ENCODE results near the gene MFSD11.
"Not testable (repeated sequence)": the region's sequence is repeated elsewhere in the genome, so short reads cannot be mapped to it uniquely, and the experiment has no call there.

Gene MFSD11

DNA sequence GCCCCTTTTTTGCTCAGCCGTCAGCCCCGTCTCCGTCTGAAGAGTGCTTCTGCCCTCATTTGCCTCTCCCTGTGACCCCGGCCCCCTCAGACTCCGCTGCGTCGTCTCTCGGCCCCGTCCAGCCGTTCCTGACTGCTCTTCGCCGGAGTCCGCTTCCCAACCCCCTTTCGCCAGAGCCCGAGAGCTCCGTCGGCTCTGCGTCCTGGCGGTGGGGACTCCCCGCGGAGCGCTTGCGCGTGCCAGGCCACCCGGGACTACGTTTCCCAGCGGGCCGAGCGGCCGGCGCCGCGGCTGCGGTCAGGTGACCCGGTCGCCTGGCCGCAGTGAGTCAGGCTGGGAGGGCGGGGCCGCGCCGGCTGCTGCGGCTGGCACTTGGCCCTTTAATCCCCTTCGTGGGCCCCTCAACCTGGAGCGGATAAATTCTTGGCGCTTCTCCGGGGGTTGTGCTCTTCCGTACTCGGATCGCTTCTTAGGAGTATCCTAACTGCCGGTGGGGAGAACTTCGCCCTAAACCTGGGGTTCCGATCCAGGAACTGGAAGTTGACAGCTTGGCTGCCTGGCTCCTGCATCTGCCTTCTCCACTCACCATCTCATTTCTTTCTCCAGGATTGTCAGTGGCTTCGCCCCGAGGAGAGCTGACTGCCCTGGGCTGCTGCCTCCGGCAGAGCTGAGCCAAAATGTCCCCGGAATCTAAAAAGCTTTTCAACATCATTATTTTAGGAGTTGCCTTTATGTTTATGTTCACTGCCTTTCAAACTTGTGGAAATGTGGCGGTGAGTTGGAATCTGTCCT lies at the start of gene MFSD11:
Gene MFSD11, plus strand, starts transcription at position 444 of the 792 bp plus-strand sequence. Its CDS starts 234 bp downstream, at position 678.
- peak; percentile 94 for DNase-seq

DNA sequence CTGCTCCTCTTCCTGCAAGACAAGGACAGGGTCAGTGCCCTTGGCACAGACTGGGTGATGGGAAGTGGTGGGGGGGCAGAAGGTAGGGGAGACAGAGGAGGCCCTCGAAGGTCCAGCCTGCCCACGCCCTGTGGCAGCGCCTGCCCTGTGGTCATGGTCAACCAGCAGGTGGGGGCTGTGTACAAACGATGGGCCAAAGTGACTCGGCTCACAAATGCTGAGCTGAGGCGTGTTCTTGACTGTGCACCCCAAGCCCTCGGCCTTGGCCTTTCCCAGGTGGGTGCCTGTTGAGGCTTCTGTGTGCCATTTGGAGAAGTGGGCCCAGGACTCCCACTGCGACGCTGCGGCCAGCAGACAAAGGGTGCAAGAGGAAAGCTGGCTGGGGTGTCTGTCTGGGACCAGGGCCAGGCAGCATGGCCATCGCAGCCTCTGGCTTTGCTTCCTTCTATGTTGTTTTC lies 49.7 kb upstream of the MFSD11 start:
- DNase-seq: no peak

DNA sequence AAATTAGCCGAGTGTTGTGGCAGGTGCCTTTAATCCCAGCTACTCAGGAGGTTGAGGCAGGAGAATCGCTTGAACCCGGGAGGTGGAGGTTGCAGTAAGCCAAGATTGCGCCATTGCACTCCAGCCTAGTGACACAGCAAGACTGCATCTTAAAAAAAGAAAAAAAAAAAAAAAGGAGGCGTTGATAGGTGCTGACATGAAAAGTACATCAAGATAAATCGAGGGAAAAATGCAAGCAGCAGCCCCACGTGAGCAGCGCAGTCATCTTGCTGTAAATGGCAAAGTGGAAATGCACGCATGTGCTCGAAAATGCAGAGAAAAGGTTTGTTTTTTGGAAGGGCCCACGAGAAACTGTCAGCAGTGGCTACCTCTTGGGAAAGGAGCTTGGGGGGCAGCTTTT lies 48.1 kb upstream of the MFSD11 start:
- no peak for DNase-seq

DNA sequence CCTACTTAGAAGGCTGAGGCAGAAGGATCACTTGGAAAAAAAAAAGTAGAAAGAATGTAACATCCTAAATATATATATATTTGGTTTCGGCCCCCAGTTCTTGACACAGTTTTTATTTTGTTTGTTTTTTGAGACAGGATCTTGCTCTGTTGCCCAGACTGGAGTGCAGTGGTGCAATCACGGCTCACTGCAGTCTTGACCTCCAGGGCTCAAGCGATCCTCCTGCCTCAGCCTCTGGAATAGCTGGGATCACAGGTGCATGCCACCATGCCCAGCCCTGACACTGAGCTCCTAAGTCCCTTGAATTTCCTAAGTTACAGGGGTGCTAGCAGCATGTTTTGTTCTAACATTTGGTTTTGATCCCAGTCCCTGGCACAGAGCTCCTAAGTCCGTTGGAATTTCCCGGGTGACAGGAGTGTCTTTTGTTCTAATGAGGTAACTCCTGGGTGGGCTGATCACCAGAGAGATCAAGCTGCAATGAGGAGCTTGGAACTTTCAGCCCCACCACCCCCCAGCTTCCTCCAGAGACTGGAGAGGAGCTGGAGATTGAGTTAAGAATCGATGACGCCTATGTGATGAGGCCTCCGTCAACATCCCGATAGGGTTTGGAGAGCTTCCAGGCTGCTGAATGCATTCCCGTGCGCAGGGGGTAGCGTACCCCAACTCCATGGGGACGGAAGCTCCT lies 47.2 kb upstream of the MFSD11 start:
- no peak for DNase-seq

DNA sequence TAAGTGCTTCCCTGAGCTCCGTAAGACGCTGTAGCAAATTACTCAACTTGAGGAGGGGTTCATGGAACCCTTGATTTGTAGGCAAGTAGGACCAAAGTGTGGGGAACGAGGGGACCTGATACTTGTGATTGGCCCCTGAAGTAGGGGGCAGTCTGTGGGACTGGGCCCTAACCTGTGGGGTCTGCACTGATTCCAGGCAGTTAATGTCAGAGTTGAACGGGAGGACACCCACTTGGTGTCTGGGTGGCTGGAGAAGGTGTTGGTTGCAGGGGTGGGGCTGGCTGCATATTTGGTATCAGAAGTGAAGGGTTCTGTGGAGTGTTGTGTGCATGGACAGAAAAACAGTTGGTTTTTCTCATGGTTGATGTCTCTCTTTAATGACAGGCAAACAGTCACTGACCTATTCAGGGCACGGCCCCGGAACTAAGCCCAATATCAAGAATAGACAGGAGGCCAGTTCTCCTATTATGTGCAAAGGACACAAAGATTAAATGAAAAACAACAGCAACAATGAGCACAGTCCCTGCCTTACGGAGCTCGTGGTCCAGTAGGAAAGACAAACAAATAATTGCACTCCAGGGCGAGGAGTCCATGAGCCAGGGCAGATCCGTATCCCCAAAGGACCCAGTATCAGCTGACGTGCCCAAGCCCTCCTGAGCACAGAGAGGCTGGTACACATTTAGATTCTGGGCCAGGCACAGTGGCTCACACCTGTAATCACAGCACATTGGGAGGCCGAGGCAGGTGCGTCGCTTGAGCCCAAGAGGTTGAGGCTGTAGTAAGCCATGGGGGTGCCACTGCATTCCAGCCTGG lies 46.3 kb upstream of the MFSD11 start:
- DNase-seq: no peak

DNA sequence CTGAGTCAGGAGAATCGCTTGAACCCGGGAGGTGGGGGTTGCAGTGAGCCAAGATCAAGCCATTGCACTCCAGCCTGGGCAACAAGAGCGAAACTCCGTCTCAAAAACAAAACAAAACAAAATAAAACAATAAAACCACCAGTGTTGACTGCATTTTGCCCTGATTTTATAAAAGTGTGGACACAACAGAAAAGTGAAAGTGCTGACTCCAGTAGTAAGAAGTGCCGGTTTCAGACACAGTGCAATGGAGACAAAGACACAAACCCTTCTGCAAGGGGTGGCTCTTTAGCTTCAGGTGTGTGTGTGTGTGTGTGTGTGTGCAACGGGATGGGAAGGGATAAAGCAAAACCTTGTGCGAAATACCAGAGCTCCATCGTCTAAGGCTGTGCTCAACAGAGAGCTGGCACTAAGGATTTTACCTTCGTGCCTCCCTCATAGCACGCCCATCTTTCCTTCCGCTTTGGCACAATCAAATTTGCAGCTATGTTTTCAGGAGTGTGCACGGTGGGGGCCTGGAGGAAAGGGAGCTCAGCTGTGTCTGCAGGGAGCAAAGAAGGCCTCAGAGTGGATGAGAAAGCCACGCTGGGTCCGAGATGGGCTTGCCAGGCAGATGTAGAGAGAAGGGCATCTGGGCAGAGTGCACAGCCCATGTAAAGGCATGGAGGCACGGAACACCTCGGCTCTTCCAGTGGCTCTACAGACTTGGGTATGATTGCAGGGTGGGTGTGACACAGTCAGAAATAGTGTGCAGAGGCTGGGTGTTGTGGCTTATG lies 42.7 kb upstream of the MFSD11 start:
- no peak for DNase-seq

DNA sequence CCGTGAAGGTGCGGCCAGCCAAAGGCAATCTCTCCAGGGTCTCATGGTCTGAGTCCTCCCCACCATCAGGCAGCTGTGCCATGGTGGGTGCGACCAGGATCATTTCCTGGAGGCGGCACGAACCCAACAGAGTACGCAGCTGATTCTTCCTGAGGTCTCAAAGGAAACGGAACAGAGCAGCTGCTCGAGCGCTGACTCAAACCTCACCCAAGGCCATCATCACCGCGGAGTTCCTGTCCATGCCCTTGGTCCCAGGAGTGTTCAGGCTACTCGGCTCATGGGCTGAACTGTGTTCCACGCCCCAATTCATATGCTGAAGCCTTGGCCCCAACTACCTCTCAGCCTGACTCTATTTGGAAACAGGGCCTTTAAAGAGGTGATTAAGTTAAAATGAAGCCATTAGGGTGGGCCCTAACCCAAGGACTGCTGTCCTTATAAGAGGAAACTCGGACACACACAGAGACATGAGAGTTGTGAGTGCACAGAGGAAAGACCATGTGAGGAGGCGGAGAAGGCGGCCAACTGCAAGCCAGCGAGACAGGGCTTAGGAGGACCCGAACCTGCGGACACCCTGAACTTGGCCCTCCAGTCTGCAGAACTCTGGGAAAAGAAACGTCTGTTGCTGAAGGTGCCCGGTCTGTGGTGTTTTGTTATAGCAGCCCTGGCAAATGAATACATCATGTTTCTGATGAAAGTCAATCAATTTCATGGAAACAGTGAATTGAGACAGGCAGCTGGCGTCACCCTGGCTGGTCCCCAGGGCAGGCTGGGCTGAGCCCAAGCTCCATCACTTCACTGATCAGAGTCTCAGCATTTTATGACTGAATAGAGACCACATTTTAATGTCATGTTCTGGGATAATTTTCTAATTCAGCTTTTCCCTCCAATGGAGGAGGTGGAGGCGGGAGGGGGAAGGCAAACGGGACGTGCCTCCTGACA lies 40.9 kb upstream of the MFSD11 start:
- DNase-seq: no peak

DNA sequence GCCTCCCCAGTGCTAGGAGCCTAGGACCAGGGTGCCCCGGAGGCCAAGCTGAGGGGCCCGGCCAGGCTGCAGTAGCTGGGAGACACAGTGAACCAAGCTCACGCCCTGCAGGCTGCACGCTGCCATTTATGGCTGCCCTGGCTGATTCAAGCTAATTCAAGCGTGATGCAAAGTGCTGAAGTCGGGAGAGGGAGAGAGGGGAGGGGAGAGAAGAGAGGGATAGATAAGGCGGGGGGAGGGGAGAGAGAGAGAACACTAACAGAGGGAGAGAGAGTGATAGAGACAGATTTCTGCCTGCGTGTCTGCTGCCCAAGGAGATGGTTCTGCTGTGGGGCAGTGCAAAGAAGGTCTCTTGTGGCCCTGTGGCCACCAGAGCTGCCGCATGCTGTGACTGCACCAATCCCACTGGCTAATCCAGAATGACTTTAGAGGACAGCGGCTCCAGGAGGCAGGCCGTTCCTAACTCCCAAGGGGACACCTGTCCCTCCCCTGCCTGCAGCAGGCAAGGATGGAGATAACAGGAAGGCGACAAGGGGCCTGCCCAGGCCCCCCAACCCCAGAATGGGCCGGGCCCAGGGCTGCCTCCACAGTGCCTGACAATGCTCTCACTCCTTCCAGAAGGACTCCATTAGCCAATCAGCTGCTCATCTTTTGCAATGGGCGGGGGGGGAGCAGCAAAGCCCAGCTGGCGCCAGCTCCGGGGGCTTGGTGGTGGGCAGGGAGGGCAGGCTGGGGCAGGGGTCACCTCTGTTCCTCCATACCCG lies 40.0 kb upstream of the MFSD11 start:
- DNase-seq: no peak

DNA sequence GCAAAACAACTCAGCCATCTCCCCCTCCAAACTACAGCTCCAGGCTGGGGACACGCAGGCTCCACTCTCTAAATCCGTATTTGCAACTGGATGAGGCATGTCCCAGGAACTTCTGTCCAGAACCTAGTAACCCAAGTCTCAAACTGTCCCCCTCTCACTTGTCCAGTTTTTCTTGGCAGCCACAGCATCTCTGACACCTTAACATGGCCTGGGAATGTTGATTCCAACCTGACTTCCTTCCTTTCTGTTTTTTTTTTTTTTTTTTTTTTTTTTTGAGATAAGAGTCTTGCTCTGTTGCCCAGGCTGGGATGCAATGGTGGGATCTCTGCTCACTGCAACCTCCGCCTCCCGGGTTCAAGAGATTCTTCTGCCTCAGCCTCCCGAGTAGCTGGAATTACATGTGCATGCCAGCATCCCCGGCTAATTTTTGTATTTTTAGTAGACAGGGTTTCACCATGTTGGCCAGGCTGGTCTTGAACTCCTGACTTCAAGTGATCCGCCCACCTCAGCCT lies 39.4 kb upstream of the MFSD11 start:
- DNase-seq: not testable (repeated sequence)

DNA sequence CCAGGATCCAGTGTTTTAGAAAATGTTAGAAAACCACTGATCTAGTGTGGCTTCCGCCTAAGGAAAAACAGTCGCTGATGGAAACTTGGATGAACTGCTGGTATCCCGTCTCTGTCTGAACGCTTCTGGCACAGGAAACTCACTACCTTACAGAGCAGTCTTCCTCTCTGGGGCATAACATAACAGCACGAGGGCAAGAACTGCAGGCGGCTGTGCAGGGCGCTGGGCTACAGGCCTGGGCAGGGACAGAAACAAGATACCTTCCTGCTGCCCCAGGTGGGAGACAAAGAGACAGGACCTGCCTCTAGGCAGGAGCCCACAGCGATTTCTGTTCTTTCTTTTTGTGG lies 37.7 kb upstream of the MFSD11 start:
- no peak for DNase-seq

DNA sequence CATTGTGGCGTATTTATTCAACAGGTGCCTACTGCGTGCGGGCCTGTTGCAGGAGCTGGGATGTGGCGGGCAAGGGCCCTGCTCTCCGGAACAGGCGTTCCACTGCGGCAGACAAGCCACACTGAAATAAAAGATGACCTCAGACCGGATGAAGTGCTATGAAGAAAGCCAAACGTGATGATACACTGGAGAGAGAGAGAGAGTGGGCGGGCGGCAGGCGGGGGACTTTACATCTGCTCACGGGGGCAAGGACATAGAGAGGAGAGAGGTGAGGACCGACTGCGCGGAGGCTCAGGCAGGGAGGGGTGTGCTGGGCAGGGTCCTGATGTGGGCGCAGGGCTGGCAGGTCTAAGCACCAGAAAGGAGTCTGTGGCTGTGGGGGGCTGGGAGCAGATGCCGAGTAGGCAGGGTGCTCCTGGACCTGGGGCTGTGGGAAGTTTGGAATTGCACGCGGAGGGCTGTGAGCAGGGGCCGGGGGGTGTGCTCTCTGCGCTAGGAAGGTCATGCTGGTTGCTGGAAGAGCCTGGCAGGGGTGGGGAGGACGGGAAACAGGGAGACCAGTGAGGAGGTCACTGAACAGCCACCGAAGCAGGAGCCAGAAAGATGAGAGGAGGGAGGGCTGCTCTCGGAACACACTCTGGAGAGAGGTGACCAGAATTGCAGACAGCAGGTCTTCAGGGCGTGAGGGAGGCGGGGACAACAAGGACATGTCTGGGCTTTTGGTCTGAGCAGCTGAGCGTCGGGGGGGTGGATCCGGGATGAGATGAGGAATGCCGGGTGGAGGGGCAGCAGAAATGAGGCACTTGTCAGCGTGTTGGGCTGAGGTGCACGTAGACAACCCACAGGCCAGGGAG lies 37.1 kb upstream of the MFSD11 start:
- DNase-seq: no peak

DNA sequence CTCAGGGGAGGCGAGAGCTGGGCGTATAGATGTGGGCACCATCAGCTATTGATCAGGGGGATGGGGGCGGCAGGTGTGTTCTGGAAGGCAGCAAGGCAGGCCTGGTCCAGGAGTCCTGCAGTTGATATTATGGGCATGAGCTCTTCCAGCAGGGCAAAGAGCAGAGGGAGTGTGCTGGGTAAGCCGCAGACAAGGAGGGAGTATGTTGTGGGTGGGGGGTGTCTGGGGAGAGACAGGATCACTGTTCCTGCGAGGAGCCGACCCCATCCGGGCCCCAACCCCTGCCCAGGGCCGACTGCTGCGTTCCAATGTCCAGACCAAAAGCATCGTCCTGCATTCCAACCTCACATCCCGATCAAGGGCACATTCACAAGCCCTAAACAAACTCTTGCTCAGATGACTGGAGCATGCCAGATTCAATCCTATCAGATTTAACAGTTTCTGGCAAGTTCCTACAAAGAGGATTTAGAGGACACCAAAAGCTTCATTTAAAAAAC lies 36.4 kb upstream of the MFSD11 start:
- no peak for DNase-seq

DNA sequence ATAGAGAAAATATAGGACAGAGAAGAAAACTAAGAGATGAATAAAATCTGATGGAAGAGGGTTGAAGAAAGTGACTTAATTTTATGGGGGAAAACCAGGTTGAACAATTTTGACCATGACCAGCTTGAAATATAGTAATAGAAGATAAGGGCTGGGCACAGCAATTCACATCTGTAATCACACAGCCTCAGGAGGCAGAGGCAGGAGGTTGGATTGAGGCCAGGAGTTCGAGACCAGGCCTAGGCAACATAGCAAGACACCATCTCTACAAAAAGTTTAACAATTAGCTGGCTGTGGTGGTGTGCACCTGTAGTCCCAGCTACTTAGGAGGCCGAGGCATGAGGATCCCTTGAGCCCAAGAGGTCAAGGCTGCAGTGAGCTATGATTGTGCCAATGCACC lies 35.8 kb upstream of the MFSD11 start:
- DNase-seq: no peak

DNA sequence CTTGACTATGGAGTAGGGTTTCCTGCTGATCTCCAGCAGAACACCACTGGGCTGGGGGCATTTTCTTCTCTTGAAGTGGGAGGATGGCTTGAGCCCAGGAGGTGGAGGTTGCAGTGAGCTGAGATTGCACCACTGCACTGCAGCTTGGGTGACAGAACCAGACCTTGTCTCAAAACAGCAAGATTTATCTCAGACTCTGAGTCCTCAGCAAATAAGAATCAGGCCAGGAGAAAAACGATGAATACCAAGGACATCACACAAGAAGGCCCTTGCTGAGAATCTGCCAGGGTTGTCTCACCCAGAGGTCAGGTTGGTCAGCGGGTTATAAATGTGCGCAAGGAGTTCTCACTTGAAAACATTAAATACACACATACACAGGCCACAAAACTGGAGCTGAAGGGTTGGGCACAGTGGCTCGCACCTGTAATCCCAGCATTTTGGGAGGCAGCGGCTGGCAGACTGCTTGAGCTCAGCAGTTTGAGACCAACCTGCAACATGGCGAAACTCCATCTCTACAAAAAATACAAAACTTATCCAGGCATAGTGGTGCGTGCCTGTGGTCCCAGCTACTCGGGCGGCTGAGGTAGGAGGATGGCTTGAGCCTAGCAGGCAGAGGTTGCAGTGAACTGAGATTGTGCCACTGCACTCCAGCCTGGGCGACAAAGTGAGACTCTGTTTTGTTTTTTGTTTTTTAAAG lies 34.8 kb upstream of the MFSD11 start:
- no peak for DNase-seq

DNA sequence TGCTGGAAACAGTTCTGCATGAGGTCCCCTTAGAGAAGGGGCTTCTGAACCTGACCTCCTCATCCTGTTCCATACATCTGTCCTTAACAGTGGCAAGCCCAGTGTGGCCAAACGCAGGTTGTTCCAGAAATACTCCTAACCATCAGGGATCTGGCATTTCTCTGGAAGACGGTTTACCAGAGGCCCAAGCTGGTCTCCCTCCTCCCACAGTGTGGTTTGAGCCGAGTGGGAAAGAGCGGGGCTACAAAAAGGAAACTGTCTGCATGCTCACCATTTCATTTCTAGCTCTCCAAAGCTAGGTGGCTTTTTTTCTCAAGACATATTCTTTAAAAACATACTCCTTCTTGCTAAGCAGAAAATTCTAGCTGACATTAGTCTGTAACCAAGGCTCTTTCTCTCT lies 33.1 kb upstream of the MFSD11 start:
- no peak for DNase-seq

DNA sequence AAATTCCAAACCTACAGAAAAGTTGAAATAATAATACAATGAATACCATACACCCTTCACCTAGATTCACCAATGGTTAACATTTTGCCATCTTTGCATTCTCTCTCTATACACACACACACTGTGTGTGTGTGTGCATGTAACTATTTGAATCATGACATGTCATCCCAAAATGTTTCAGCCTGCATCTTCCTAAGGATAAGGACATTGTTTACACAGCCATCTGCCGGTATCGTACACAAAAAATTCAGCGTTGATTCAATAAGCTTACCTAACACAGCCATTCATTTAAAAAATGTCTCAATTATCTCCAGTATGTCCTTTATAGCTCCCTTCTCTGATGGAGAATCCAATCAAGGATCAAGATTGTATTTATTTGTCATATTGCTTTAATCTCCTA lies 31.1 kb upstream of the MFSD11 start:
- DNase-seq: no peak

DNA sequence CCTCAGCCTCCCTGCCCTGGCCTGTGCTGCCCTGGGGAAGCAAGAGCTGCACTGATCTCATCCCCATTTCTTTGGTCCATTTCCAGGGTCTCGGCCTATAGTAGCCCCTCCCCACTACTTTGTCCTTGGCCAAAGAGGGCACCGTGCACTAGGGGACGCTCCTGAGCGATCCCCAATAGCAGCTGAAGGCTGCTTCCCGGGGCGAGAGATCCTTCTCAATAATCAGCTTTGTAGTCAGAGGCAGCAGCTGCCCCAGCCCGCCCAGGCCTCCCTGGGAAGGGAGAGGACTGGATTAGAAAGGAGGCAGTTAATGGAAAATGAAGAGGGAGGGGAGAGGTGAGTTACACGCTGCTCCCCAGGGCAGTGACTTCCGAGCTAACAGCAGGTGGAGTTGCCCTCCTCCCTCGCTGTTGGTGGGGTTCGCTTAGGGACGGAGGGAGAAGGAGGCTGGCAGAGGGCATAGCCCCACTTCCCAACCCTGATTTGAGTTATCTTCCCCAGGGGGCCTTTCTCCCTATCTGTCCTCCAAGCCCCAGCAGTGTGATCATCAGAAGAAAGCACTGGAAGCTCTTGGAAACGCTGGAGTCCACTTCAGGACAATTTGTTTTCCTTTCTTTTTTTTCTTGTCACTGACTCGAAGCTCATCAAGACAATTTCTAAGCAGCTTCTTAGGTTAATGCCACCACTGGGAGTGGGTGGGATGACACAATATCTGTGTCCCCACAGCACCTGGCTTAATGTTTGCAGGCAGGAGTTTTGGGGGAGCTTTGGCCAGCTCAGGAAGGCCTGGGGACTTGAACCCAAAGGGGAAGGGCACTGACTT lies 29.7 kb upstream of the MFSD11 start:
- DNase-seq: no peak

Data from activated CD4-positive, alpha-beta T cell treated with anti-CD3 and anti-CD28 coated beads for 48 hours (primary cell).